Vagina (tissue), 2 donors: ENCODE results near the gene NUP188.

ENCODE experiments used
- CTCF ChIP-seq, 3 experiments: fragments of 450-650 bp in 2 of 3; fragments of 200-600 bp in 1 of 3; sonication (generic) in 1 of 3; IDR thresholded peaks; one replicate each; pipeline ENCODE4 v1.5.1; 2017 to 2019; ENCODE audit warnings: antibody characterized with exemption in 3 of 3, mild to moderate bottlenecking in 2 of 3, moderate library complexity in 2 of 3
- POLR2A ChIP-seq, 2 donors: fragments of 450-650 bp; IDR thresholded peaks; one replicate each; pipeline ENCODE4 v1.6.1; 2017; ENCODE audit warnings: antibody characterized with exemption in 2 of 2, mild to moderate bottlenecking in 2 of 2, moderate library complexity in 2 of 2

- TF ChIP-seq CTCF (IDR thresholded peaks at IDR 0.05) (no peak), POLR2A (IDR thresholded peaks at IDR 0.05) (no peak)
Observed at GRCh38 chr9:129009584-129010141, 62.2 kb downstream of the NUP188 start.
